Measurements from ENCODE around the gene CUTC.
"Not testable (repeated sequence)": the region's sequence is repeated elsewhere in the genome, so short reads cannot be mapped to it uniquely, and the experiment has no call there.

Gene CUTC

GRCh38 chr10:99732033-99732842 is at the start of gene CUTC, which contains the start of gene COX15:
Gene CUTC, plus strand, starts transcription at chr10:99732234. Its CDS starts 115 bp downstream, at chr10:99732349.
Gene COX15, minus strand, starts transcription at chr10:99732127. Its CDS starts 78 bp downstream, at chr10:99732049.
- peak; percentile 99 for DNase-seq

DNA sequence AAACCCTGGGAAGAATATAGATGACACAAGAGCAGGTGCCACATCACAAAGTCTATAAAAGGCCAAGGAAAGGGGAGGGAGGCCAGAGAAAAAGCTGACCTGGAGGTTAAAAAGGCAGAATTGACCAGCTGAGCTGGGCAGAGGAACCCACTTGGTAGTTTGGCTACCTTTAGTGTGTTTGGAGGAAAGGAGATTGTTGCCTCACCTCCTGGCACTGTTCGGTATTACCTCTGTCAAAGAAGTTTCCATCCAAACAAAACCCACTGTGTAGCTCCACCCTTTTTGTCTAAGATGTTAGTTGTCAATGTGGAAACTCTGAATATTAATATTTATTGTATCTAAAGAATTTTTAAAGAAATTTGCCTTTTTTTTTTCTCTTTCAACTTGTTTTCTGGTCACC is 49.3 kb upstream of the CUTC start:
- DNase-seq = peak; percentile 54

GRCh38 chr10:99685597-99685967 is 46.5 kb upstream of the CUTC start:
- peak; percentile 92 for DNase-seq

DNA sequence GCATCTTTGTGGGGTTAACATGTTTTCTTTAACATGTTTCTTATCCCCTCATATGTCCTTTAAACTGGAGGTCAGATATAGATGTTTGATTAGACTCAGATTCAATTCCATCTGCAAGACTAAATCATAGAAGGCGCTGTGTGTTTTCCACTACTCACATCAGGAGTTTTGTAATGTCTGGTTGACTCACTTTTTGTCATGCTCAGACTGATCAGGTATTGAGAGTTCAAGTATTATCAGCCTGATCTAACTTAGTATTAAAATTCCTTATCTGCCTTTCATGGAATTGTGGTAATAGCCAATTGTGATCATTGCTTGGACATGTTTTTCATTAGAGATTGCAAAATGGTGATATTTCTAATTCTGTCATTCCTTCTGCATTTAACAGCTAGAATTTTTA is 42.6 kb upstream of the CUTC start:
- no peak for DNase-seq

- DNase-seq = no peak
Measured at GRCh38 chr10:99693933-99694583, 38.0 kb upstream of the CUTC start.

- DNase-seq = no peak
Measured at GRCh38 chr10:99695761-99696160, 36.3 kb upstream of the CUTC start.

GRCh38 chr10:99698504-99699080 is 33.4 kb upstream of the CUTC start:
- DNase-seq = peak; percentile 41

DNA sequence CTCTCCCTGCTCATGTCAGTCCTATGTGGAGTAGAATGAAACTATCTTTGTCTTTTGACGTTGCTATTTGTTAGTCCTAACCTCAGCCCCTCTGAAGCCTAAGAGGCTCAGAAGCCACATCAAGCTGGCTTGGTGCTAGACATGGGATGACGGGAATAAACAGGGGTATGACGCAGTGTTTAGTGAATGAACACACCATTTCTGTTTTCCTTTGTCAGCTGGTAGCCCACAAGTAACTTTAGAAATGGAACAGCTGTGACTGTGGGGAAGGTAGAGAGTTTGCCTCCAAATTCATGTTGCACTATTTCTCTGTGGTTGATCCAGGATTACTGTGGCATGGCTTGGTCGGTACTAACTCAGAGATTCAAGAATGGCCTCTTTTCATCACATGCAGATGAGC is 31.4 kb upstream of the CUTC start:
- DNase-seq = no peak

GRCh38 chr10:99708428-99709012 is 23.5 kb upstream of the CUTC start:
- peak; percentile 87 for DNase-seq

DNA sequence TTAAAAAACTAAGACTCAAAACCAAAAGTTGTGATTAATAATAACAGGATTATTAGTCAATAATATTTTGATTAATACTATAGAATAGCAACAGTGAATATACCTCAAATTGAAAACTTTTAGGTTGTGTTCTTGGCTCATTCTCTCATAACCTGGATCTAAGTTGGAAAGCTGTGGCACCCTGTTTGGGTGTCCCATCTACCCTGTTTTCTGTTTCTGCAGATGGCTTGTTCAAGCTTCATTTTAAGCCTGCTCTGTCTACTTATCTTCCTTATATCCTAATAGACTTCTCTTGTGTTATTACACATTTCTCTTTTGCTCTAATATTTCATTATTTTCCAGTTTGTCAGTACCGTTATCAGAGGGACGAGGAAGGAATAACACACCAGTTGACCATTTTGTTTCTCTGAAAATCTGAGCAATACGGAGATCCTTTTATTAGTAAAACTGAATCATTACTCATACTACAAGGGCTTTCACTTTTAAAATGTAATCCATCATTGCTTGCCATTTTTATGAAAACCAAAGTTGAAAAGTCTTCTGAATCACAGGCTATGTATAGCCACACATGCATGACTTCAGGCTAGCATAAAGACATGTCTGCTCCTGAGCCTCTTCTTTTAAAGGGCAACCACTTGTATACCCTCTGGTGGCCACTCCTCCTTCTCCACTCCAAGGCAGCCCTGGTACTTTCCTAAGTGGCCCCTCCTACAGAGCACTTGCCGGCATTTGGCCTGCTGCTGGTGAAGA is 22.4 kb upstream of the CUTC start:
- peak; percentile 76 for DNase-seq

GRCh38 chr10:99711129-99711719 is 20.8 kb upstream of the CUTC start:
- peak; percentile 91 for DNase-seq

- no peak for DNase-seq
Measured at GRCh38 chr10:99714446-99714845, 17.6 kb upstream of the CUTC start.

DNA sequence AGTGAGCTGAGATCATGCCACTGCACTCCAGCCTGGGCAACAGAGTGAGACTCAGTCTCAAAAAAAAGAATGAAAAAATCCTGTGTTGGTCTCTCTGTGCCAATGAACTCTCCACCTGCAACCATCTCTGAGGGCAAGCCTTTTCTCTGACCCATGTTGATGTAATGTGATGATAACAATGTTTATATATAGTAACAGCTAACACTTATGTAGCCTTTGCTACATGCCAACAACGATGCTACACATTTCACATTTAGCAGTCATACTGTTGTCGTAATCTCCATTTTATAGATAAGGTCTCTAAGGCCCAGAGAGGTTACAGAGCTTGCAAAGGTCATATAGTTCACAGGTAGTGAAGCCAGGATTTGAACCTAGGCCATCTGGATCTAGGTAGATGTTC is 11.6 kb upstream of the CUTC start:
- DNase-seq = no peak

DNA sequence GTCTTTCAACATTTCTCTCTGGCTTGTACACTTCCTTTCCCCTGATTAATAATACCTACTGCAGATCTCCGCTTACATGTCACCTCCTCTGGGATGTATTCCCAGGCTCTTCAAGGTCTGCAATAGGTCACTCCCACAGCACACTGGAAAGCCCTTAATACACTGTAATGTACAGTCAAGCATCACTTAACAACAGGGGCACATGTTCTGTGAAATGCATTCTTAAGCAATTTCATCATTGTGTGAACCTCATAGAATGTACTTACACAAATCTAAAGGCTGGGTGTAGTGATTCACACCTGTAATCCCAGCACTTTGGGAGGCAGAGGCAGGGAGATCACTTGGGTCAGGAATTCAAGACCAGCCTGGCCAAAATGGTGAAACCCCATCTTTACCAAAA is 2.0 kb upstream of the CUTC start:
- no peak for DNase-seq

DNA sequence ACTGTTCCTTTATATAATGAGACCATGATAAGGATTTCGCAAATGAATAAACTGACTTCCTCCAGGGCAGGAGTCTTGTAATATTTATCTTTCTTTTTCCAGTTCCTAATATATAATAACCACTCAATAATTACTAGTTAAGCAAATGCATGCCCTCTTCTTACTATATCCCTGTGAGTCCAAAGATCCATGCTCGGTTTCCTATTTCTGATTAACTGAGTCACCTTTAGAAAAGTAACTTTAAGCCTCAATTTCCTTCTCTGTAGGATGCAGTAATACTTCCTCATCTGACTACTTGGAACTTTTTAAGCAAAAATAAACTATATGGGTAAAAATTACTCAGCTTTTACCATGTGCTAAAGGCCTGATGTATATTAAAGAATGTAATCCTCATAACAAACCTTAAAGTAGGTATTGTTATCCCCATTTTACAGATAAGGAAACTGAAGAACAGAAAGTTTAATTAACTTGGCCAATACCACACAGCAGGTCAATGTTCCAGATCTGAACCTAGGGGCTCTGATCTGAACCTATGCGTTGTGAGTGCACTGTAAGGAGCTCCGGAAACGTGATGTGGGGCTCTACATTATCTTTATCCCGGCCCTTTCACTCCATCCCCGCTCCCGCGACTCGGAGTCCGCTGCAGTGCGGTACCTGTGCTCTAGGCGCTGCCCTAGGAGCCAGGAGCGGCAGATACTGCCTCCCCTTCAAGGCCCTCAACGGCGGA is 565 bp upstream of the CUTC start:
- peak; percentile 45 for DNase-seq

DNA sequence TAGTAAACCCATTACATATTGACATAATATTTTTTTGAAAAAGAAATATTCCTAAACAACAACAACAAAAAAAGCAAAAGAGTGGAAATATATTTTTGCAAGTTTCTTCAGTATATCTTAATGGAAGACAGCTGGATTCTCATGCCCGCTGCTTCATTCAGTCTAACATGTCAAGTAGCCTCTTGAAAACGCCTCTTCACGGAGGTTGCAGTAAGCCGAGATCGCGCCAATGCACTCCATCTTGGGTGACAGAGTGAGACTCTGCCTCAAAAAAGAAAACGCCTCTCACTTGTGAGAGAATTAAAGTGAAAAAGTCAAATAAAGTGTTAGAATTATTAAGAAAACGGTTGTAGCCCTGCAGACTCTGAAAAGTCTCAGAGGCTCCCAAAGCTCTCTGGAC is 1.3 kb downstream of the CUTC start:
- peak; percentile 27 for DNase-seq

DNA sequence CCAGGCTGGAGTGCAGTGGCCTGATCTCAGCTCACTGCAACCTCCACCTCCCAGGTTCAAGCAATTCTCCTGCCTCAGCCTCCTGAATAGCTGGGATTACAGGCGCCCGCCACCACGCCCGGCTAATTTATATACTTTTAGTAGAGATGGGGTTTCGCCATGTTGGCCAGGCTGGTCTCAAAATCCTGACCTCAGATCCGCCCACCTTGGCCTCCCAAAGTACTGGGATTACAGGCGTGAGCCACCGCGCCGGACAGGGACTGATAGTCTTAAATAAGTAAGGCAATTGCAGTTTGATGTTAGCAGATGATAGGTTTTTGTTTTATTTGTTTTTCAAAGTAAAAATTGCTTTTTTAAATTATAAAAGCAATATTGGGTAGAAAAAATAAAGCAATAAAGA is 2.1 kb downstream of the CUTC start:
- not testable (repeated sequence) for DNase-seq

- DNase-seq = no peak
Measured at GRCh38 chr10:99740260-99740659, 8.2 kb downstream of the CUTC start.

GRCh38 chr10:99740933-99741559 is 9.0 kb downstream of the CUTC start:
- no peak for DNase-seq

DNA sequence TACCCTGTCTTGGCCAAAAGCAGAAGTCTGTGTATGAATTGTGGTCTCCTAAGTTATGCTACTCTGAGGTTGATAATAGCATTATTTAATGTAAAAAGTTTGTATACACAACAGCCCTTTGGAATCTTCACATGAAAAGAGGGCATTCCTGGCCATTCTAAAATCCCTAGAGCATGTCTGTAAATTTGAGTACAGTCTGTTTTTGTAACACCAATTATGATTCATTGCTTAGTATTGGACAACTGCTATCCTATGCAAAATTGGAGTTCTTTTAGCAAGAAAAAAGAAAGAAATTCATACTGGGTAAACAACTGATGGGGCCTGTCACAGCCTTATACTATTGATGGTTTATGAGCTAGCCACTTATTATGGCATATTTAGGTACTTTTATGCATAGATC is 10.2 kb downstream of the CUTC start:
- DNase-seq = no peak

DNA sequence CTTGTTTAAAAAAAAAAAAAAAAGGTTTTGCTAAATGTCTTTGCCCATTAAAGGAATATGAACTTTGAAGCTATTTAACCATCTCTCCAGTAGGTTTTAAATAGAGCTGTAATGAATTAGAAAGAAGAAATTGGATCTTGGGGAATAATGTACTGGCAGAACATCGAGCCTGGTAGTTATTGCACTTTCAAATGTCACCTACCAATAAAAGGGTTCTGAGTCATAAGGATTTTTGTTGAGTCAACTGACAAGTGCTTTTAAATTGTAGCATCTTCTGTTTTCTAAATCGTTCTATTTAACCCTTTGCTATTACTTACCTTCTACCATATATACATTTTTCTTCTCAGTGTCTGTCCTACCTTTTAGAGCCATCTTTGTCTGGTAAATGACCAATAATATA is 10.7 kb downstream of the CUTC start:
- DNase-seq = no peak

All from hematopoietic multipotent progenitor cell treated with erythropoietin and hydrocortisone succinate and interleukin-3 and kit ligand, for 4 days (in vitro differentiated cells).